HG03469 (cell line): Measurements from ENCODE around the gene SMPX.
"Not testable (repeated sequence)": the region's sequence is repeated elsewhere in the genome, so short reads cannot be mapped to it uniquely, and the experiment has no call there.

Source experiments
- ATAC-seq: cut with Tn5 transposase; IDR thresholded peaks from one replicate; pipeline ENCODE4 v1.9.1; 2021; ENCODE audit warnings: mild to moderate bottlenecking, moderate library complexity, moderate number of reproducible peaks; ENCODE audit not compliant: unreplicated experiment

The SMPX gene

GRCh38 chrX:21757960-21758359 is at the start of gene SMPX:
TSS of gene SMPX (minus strand) at chrX:21758116. CDS start at chrX:21754290, 3,826 bp downstream.
- ATAC-seq: no peak

GRCh38 chrX:21806691-21807090 is 48.8 kb upstream of the SMPX start:
- no peak for ATAC-seq

- ATAC-seq: no peak
These were observed 44.9 kb upstream of the SMPX start for GRCh38 chrX:21802839-21803238.

- ATAC-seq: no peak
These were observed 44.2 kb upstream of the SMPX start for GRCh38 chrX:21802054-21802670.

GRCh38 chrX:21800344-21800770 is 42.4 kb upstream of the SMPX start:
- no peak for ATAC-seq

GRCh38 chrX:21799767-21800166 is 41.9 kb upstream of the SMPX start:
- ATAC-seq: no peak

GRCh38 chrX:21798677-21799219 is 40.8 kb upstream of the SMPX start:
- ATAC-seq: peak; percentile 89

GRCh38 chrX:21781976-21782375 is 24.1 kb upstream of the SMPX start:
- no peak for ATAC-seq

- ATAC-seq: peak; percentile 80
These were observed 23.6 kb upstream of the SMPX start for GRCh38 chrX:21781525-21781924.

- no peak for ATAC-seq
These were observed 21.2 kb upstream of the SMPX start for GRCh38 chrX:21779095-21779494.

GRCh38 chrX:21778236-21778635 is 20.3 kb upstream of the SMPX start:
- no peak for ATAC-seq

- ATAC-seq: not testable (repeated sequence)
These were observed 17.2 kb upstream of the SMPX start for GRCh38 chrX:21775128-21775527.

- not testable (repeated sequence) for ATAC-seq
These were observed 15.1 kb upstream of the SMPX start for GRCh38 chrX:21773036-21773435.

- ATAC-seq: no peak
These were observed 12.9 kb upstream of the SMPX start for GRCh38 chrX:21770631-21771321.

- ATAC-seq: no peak
These were observed 8.2 kb upstream of the SMPX start for GRCh38 chrX:21766101-21766500.

GRCh38 chrX:21764008-21764407 is 6.1 kb upstream of the SMPX start:
- no peak for ATAC-seq

- no peak for ATAC-seq
These were observed 572 bp upstream of the SMPX start for GRCh38 chrX:21758488-21758887.

- no peak for ATAC-seq
These were observed 959 bp downstream of the SMPX start for GRCh38 chrX:21756785-21757529.

- no peak for ATAC-seq
These were observed 8.0 kb downstream of the SMPX start for GRCh38 chrX:21749924-21750323.

GRCh38 chrX:21748235-21748634 is 9.7 kb downstream of the SMPX start:
- no peak for ATAC-seq

GRCh38 chrX:21747558-21747957 is 10.4 kb downstream of the SMPX start:
- ATAC-seq: no peak

GRCh38 chrX:21745756-21746155 is 12.2 kb downstream of the SMPX start:
- no peak for ATAC-seq
